T1000 (cell line): ENCODE results near the gene PAFAH2.
"Not testable (repeated sequence)": the region's sequence is repeated elsewhere in the genome, so short reads cannot be mapped to it uniquely, and the experiment has no call there.

Source experiments
- DNase-seq: peaks from one replicate; lab custom pipeline; 2025; ENCODE audit warnings: mixed read lengths; lab: John Stamatoyannopoulos, UW

PAFAH2 gene

GRCh38 chr1:25985171-25985570 lies 12.7 kb downstream of the PAFAH2 start:
- DNase-seq, result no peak

- no peak for DNase-seq
Measured at GRCh38 chr1:25979210-25979609, 18.7 kb downstream of the PAFAH2 start.

DNA sequence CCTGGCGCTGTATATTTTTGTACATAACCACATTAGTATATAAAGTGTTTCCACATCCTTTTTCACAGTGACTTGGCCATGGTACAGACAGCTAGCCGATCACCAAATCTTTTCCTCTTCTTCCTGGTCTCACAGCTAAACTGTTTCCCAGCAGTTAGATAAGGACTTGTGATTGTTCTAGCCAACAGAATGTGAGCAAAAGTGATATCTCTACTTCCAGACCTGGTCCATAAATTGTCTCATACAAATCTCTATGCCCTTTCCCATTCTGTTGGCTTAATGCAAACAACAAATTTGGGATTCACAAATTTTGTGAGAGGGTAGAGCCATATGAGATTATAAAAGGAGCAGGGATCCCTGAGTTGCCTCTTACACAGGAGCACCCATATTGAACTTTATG lies 19.5 kb downstream of the PAFAH2 start:
- DNase-seq, result no peak

- no peak for DNase-seq
Measured at GRCh38 chr1:25977801-25978200, 20.1 kb downstream of the PAFAH2 start.

- no peak for DNase-seq
Measured at GRCh38 chr1:25973610-25974321, 24.1 kb downstream of the PAFAH2 start.

DNA sequence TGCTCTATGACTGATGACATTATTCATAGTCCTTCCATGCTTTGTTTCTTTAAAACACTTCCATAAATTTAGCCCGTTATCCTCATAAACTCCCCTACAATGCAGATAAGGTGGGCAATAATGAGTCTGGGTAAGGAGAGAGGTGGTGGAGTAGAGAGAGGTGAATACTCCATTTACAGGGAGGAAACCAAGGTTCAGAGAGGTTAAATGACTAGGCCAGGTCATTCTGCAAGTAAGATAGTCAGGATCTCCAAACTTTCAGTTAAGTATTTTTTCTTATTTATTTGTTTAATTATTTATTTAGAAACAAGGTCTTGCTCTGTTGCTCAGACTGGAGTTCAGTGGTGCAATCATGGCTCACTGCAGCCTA lies 26.1 kb downstream of the PAFAH2 start:
- DNase-seq, result no peak

- no peak for DNase-seq
Measured at GRCh38 chr1:25971066-25971810, 26.6 kb downstream of the PAFAH2 start.

DNA sequence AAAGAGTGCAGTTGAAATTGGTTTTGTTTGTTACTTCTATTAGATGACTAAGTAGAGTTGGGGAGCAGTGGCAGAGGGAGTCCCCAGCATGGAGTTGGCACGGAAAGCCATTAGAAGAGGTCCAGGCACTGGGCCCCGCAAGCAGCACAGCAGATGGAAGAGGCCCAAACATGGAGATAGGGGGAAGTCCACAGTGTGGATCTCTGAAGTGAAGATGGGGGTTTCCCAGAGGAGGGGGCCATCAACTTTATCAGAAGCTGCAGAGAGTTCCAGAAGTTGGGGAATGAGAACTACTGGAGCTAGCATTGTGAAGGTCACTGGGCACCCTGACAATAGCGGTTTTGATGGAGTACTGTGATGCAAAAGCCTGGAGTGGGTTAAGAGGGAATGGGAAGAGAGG lies 30.6 kb downstream of the PAFAH2 start:
- no peak for DNase-seq

DNA sequence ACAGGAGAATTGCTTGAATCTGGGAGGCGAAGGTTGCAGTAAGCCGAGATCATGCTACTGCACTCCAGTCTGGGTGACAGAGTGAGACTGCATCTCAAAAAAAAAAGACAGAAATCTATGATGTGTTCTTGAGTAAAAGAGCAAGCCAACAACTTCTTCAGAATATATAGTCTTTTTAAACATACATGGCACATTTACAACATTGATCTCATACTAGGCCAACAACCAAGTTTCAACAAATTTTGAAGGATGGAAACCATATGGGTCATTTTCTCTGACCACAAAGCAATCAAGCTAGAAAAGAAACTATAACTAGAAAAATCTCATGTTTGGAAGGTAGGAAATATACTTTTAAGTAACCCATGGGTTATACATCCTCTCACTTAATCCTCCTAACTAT lies 38.3 kb downstream of the PAFAH2 start:
- no peak for DNase-seq

DNA sequence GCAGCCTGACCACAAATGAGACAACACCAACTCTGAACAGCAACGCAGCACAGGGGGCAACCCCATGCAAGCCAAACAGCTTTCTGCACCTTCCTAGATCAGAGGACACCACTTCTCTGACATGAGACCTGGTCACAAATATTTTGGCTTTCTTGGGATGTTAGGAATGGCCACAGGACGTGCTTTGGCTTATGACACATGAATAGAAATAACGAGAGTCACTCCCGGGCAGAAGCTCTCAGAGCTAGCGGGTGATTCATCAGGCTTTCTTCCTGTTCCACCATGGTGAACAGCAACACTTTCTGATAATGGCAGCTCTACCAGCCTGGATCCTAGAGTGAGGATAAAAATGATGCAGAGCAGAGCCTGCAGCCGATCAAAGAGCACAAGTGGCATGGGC lies 39.4 kb downstream of the PAFAH2 start:
- DNase-seq, result no peak

DNA sequence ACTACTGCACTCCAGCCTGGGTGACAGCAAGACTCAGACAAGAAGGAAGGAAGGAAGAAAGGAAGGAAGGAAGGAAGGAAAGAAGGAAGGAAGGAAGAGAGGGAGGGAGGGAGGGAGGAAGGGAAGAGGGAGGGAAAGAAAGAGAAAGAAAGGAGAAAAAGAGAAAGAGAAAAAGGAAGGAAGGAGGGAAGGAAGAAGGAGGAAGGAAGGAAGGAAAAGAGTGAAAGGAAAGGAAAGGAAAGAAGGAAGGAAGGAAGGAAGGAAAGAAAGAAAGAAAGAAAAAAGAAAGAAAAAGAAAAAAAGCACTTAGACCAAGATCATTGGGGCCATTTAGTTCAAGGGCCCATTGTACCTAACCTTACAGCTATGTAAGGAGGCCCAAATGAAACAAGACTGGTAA lies 42.3 kb downstream of the PAFAH2 start:
- DNase-seq, result no peak

GRCh38 chr1:25954282-25954938 lies 43.5 kb downstream of the PAFAH2 start:
- DNase-seq, result no peak

- no peak for DNase-seq
Measured at GRCh38 chr1:25952841-25953401, 44.9 kb downstream of the PAFAH2 start.

DNA sequence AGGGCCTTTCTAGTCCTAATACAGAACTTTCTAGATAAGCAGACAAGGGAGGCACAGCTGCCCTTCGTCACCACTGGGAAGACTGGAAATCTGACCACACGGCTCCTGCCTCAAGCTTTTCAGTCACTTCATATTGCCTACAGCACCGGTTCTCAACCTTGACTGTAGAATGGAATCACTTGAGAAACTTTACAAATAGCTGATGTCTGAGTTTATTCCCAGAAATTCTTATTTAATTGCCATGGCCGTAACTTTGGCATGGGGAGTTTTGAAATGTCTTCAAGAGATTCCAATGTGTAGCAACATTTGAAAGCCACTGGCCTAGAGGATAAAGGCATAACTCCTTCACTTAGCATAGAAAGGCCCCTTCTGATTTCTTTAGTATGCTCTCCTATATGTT lies 49.2 kb downstream of the PAFAH2 start:
- no peak for DNase-seq

GRCh38 chr1:25947027-25947426 lies 50.8 kb downstream of the PAFAH2 start:
- no peak for DNase-seq

DNA sequence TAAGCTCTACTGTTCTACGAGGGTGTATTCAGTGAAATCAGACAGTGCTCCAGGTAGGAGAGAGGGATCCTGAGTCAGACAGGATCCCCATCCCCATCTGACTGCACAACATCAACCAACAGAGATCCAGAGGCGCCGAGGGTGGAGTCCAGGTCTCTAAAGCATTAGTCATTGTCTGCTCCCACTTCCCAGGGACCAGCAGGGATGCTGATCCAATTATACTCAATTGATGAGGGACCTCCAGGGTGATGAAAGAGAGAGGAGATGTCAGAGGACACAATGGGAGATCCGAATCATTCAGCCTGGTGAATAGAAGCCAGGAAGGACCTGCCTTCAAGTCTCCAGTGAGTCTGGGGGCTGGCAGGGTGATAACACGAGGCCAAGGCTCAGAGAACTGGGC lies 52.1 kb downstream of the PAFAH2 start:
- DNase-seq, result no peak

DNA sequence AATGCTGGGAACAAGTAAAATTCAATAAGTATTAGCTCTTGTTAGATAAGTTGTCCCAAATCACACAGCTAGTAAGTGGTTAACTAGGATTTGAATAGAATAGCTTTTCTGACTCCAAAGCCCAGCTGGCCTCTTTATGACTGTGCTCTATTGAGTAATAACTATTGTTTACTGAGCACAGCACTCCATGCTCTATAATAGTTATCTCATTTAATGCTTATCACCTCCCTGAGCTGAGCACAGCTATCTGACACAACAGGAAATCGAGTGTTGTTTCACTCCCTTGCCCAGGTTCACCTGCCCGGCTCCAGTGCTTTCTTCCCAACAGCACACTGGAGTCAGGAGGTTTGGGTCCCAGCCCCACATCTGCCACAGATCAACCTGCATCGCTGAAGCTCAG lies 52.9 kb downstream of the PAFAH2 start:
- DNase-seq, result no peak

DNA sequence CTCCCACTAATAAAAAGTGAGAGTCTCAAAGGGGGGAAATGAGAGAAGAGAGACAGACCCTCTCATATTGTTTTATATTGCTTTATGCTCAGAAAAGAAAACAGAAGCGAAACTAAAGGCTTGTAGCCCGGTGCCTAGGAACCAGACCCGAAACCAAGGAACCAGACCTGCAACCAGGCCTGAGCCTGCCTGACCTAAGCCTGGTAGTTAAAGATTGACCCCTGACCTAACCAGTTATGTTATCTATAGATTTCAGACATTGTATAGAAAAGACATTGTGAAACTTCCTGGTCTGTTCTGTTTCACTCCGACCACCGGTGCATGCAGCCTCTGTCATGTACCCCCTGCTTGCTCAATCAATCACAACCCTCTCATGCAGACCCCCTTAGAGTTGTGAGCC lies 54.4 kb downstream of the PAFAH2 start:
- DNase-seq, result not testable (repeated sequence)

GRCh38 chr1:25936947-25937346 lies 60.9 kb downstream of the PAFAH2 start:
- DNase-seq, result no peak

- DNase-seq, result no peak
Measured at GRCh38 chr1:25933479-25934365, 64.1 kb downstream of the PAFAH2 start.

GRCh38 chr1:25932811-25933400 lies 65.0 kb downstream of the PAFAH2 start:
- not testable (repeated sequence) for DNase-seq
